Activated CD4-positive, alpha-beta T cell treated with anti-CD3 and anti-CD28 coated beads, Interleukin-10, Interleukin-2, amounts not matched to agents 100 ng/mL and 50 ng/mL, durations not matched to agents 16 hours and 8 hours (primary cell): ENCODE measurements around the gene CYGB.

Experiments used
- DNase-seq: peaks from one replicate; pipeline ENCODE4 v3.0.0-alpha.2; 2020

Gene CYGB

DNA sequence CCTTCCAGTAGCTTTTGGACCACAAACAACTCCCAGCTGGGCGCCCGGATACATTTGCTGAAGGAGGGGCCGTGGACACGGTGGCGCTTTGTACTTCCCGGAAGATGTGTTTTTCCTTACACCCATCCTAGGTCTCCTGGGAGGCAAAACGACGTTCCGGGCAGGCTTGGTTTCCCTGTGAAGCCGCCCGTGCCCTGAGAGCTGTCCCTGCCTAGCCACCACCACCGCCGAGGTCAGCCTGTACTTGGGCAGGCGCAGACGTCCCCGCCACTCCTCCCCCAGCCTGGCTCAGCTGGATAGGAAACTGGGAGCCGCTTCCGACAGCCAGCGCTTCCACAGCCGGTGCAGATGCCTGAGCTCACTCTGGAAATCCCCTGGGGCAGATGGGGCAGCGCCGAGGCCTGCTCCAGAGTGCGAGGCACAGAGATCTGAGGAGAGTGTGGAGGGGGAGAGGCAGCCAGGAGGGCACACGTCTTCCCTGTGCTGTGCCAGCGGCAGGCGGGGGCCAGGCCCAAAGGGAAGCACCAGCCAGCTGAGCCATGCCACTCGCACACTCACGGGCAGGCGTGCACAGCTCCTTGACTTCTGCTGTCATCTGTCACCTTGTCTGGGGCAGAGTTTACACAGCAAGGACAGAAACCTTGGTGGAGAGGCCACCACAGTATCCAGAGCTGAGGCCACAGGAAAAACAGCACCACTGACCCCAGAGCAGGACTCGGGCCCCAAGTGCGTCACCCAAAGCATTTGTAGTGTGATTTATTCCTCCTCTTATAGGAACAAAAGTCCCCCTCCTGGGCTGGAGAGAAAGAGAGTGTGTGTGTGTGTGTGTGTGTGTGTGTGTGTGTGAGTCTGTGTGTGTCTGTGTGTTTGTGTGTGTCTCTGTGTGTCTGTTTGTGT lies 39.3 kb downstream of the CYGB start:
- DNase-seq = no peak

DNA sequence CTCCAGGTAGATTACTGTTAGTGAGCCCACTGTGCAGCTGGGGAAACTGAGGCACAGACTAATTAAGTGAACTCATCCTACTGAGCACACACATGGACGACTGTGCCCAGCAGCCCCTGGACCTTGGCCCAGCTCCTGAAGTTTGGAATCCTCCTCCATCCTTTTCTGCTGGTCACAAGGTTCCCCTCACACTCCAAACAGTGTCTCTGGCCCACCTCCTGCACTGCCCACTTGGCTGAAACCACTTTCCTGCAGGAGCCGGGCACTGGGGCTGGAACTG lies 39.9 kb downstream of the CYGB start:
- no peak for DNase-seq

GRCh38 chr17:76496464-76496863 lies 41.0 kb downstream of the CYGB start:
- no peak for DNase-seq

- DNase-seq = no peak
Observed at GRCh38 chr17:76495663-76496400, 41.7 kb downstream of the CYGB start.

GRCh38 chr17:76493505-76494167 lies 43.9 kb downstream of the CYGB start:
- DNase-seq = peak; percentile 36

- DNase-seq = peak; percentile 78
Observed at GRCh38 chr17:76492989-76493501, 44.5 kb downstream of the CYGB start.

DNA sequence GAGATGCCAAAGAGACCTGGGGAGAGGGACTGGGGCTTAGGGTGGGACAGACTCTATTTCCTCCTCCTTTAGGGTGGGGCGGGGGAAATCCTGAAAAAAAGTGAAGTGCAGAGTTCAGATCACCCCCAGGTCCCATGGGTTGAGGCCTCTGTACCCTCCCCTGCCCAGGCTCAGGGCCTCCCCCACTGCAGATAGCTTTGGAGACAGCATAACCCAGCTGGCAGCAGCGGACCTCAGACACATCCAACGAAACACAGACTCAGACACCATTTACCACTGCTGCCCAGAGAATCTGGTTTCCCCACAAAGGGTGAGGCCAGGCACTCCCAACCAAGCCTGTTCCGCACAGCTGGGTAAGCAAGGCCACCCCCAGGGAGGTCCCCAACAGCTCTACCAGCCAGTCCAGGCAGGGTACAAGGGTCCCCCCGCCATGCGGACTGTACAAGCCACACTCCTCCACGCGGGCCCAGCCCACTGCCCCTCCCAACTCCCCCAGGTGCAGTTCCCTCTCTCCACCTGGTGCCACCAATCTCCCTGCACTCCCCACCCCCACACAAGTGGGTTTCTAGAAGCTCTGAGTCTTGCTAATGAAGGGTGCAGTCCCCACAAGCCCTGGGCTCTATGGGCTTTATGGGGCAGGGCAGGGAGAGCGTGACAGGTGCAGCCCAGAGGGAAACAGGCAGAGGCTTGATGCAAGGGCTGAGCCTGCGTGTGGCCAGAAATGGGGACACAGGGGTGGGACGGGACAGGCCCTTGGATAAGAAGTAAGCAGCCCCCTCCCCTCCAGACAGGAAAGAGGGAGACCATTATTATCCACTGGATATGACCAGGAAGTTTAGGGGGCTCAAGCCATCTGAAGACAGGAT lies 45.2 kb downstream of the CYGB start:
- no peak for DNase-seq

- DNase-seq = no peak
Observed at GRCh38 chr17:76491271-76492122, 46.0 kb downstream of the CYGB start.

DNA sequence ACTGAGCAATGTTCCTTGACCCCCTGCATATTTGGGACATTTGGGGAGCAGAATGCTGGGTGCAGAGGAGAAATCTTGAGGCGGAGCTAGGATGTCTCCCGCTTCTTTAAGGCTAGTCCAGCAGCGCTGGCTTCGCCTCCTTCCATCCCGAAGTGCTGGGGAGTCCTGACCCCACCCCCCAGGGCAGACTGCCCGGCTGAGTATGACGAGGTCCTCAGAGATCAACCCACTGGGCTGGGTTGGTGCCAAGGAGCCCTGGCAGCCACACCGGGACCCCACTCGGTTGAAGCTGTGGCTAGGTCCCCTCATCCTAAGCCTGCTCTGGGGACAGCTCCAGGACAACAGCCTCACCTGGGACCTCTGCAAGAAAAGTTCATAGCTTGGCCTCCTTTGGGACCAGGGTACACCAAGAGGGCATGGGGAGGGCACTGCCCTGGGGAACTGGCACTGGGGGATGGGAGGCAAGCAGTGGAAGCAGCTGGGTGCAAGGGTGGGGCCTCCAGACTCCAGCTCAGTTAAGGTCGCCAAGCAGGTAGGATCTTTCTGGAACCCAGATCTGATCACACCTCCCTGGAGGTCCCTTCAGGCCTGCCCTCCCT lies 47.3 kb downstream of the CYGB start:
- DNase-seq = no peak

GRCh38 chr17:76487451-76488192 lies 49.9 kb downstream of the CYGB start:
- DNase-seq = no peak

DNA sequence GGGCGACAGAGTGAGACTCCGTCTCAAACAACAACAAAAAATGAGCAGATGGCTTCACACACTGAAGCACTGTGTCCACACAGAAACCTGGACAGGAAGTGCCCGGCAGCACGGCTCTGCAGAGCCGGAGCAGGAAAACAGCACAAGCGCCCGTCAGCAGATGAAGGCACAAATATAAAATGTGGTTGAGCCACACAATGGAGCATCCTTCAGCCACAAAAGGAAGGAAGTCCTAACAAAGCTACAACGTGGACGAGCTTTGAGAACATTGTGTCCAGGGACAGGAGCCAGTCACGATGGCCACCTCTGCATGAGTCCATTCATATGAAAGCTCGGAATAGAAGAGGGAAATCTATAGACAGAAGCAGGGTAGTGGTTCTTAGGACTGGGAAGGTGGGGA lies 51.9 kb downstream of the CYGB start:
- no peak for DNase-seq

DNA sequence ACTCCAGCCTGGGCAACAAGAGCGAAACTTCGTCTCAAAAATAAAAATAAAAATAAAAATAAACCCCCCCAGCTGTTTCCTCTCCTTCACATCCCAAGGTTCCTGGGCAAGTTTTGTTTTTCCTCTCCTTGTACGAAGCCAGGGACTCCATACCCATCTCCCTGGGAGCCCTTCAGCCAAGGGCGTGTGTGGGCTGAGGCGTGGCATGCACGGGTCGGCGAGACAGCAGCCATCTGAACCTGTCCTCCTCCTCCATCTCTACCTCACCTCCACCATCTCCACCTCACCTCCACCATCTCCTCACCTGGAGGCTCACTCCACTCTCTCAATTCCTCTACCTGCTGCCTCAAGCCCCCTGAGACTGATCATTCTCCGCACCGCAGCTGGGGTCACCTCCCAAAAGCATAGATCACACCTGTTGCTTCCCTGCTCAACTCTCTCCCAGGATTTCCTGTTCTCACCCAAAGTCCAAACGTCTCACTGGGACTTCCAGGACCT lies 53.2 kb downstream of the CYGB start:
- DNase-seq = no peak

DNA sequence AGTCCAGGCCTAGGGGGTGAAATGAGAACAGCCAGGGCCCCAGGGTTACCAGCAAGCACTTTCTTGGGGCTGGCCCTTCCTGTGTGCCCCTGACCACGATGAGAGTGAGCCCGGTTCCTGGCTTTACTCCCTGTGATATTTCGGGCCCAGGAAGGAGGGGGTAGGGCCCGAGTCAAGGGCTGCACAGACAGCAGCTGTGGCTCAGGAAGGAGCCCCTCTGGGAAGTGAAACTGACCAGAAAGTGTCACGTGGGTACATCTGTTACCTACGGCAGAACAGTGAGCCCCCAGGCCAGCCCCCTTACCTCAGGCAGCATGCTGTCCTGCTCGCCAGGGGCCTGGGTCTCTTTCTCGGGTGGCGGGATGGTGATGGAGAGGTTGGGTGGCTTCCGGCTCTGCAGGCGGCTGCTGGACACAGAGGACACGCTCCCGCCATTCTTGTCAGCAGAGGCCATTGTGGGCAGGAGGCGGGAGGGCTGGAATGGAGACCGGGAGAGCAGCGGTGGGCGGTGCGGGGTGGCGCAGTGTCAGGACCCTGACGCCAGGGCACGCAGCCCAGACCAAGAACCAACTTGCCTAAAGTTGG lies 56.3 kb downstream of the CYGB start:
- DNase-seq = no peak

DNA sequence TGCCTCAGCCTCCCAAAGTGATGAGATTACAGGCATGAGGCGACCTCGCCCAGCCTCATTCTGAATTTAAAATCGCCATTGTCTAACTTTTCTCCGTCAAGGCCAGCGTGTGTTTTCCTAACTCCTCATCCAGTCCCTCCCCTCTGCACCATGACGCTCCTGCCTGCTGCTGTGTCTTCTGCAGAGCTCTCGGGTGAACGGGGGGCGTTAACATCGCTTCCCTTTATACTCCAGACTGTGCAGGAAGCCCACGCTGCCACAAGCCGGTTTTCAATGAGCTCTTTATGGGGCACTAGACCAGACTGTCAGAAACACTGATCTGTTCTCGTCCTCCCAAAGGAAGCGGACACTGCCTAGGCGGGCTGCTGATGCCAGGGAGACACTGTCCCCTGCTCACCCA lies 56.9 kb downstream of the CYGB start:
- no peak for DNase-seq

- DNase-seq = no peak
Observed at GRCh38 chr17:76479515-76480060, 57.9 kb downstream of the CYGB start.

DNA sequence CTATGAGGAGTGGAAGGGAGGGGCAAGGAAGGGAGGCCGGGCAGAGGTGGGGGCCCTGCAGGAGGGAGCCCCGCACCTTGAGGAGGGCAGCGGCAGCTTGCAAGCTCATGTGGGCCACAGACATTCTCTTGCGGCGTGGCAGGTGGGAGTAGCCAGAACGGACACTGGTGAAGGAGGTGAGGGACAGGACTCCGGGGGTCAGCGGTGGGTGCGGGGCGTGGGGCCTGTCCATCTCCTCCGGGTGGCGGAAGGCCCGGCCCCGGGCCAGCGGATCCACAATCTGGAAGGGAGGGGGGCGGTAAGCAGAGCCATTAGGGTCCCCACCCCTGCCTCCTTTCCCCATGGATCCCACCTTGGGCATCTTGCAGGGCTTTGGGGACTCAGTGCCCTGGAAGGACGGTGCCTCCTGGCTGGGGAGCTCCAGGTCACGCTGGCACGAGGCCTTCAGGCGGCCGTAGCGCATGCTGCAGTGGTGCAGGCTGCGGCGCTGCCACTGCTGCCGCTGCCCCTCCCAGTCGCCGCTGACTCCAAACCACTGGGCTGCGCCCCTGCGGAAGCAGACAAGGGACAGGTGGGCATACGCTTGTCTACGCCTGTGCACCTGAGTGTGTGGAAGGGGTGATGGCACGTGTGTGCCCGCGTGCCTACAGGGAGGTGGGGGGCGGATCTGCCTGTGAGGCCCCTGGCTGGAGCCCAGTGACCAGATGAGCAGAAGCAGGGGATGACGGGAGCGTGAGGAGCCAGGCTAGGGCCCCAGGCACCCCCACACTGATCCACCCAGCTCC lies 58.6 kb downstream of the CYGB start:
- no peak for DNase-seq

- no peak for DNase-seq
Observed at GRCh38 chr17:76478097-76478496, 59.4 kb downstream of the CYGB start.

GRCh38 chr17:76477576-76477975 lies 59.9 kb downstream of the CYGB start:
- no peak for DNase-seq
